T-helper 1 cell treated with Interleukin-12 subunit alpha and Interleukin-12 subunit beta and Interleukin-4 antibody, amounts not matched to agents 30 μg/mL and 1 μg/mL, for 36 hours (primary cell): Measurements from ENCODE around the gene CD1B.
"Not testable (repeated sequence)": the region's sequence is repeated elsewhere in the genome, so short reads cannot be mapped to it uniquely, and the experiment has no call there.

ENCODE experiments used
- H3K27ac Mint-ChIP-seq: one replicate; pipeline ENCODE4 v1.8.0; 2021; ENCODE audit warnings: mild to moderate bottlenecking, mixed read lengths
- H3K27me3 Mint-ChIP-seq: one replicate; pipeline ENCODE4 v1.8.0; 2021; ENCODE audit warnings: low read depth, mixed read lengths
- H3K36me3 Mint-ChIP-seq: one replicate; pipeline ENCODE4 v1.8.0; 2021; ENCODE audit warnings: low read depth, mixed read lengths
- H3K4me1 Mint-ChIP-seq: one replicate; pipeline ENCODE4 v1.8.0; 2021; ENCODE audit warnings: low read depth, mixed read lengths
- H3K4me3 Mint-ChIP-seq: one replicate; pipeline ENCODE4 v1.8.0; 2021; ENCODE audit warnings: mild to moderate bottlenecking, moderate library complexity, mixed read lengths
- H3K9me3 Mint-ChIP-seq: one replicate; pipeline ENCODE4 v1.8.0; 2021; ENCODE audit warnings: mixed read lengths

CD1B gene

DNA sequence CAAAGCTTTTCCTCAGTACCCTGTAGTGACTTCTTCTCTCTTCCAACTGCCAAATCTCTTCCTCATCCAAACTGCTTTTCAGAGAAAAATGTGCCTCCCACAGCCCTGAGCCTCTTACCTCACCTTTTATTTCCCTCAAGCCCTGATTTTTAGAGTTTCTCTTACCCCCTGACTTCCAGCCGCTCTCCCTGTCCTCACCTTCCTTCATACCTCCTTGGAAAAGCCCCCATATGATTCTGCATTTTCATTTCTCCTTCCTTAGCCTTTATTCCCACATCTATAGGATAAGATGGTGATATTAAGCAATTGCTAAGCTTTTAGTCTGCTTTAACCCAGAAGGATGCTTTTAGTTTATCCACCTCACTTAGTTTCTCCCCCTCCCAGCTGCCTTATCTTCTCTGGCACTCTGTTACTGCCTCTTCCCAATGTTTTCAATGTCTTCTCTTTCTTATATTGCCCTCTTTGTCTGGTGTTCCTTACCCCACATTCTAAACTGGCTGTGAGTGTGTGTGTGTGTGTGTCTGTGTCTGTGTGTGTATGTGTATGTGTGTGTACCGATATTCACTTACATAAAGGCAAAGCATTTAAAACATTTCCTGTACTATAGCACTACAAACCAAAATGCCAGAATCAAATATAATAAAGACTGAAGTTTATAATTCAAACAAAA is at the start of gene CD1B:
TSS of gene CD1B (minus strand) at position 51 of the 670 bp plus-strand sequence. CDS start 108 bp downstream, outside the sequence.
- Mint-ChIP-seq H3K4me1 (peaks cover 7% of the 10 kb centered on the region), H3K27ac (no peak within 1 kb of the TSS), H3K9me3 (no peaks in the 10 kb centered on the region), H3K27me3 (no peaks in the 10 kb centered on the region), H3K36me3 (no peaks in the 10 kb centered on the region), H3K4me3 (no peak within 1 kb of the TSS)

DNA sequence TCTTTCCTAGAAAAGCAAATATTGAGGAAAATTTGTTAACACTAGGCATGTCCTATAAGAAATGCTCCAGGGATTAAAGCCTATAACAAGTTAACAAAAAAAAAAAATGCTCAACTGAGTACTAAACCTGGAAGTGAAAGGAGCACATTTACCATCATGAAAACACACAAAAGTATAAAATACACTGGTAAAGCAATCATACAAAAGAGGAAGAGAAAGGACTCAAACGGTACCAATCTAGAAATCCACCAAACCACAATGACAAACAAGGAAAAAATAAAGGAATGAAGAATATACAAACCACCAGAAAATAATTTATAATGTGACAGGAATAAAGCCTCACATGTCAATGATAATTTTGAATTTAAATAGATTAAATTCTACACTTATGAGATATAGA is 43.5 kb upstream of the CD1B start:
- Mint-ChIP-seq H3K9me3 (peaks cover 4% of the 10 kb centered on the region), H3K4me1 (no peaks in the 10 kb centered on the region), H3K27ac (no peak overlapping the region), H3K27me3 (peaks cover 4% of the 10 kb centered on the region), H3K36me3 (no peaks in the 10 kb centered on the region), H3K4me3 (no peak overlapping the region)

DNA sequence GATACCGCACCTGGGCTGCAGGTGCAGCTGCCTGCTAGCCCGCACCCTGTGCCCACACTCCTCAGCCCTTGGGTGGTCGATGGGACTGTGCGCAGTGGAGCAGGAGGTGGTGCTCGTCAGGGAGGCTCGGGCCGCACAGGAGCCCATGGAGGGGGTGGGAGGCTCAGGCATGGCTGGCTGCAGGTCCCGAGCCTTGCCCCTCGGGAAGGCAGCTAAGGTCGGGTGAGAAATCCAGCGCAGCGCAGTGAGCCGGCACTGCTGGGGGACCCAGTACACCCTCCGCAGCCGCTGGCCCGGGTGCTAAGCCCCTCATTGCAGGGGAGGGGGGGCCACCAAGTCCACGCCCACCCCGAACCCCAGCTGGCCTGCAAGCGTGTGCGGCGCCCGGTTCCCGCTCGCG is 42.8 kb upstream of the CD1B start:
- not testable (repeated sequence) for H3K27me3 Mint-ChIP-seq, H3K9me3 Mint-ChIP-seq, H3K36me3 Mint-ChIP-seq, H3K27ac Mint-ChIP-seq, H3K4me1 Mint-ChIP-seq, H3K4me3 Mint-ChIP-seq

DNA sequence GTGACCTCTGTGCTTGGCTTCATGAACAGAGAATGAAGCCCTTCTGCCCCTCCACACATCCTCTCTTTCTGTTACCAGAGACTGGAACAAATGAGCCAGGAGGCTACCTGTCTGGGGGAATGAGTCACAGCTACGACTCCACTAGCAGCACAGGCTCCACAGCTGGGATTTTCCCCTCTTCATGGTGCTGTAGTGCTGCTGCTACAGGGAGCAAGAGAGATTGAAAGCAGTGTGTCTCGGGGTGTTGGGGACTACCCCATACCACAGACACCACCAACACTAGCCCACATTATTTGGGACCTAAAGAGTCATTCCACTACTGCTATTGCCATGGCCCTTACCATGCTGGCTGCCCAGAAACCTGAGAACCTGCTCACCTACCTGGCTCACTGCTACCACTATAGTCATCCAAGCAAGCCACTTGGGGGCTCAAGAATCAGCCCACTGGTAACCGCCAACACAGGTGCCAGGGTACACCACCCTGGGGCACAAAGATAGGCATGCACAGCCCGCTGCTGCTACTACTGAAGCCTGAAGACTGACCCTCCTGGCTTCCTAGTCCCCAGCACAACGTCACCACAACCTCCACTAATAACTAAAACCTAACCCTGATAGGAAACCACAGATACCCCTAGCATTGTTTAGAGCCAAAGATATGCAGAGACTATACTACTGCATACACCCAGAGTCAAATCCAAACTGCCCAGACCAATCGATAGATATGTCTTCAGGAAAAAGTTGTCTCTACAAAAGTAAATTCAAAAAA is 40.0 kb upstream of the CD1B start:
- no peaks in the 10 kb centered on the region for H3K27me3 Mint-ChIP-seq
- no peak overlapping the region for H3K4me3 Mint-ChIP-seq
- H3K9me3 Mint-ChIP-seq = peaks cover 5% of the 10 kb centered on the region
- H3K4me1 Mint-ChIP-seq = no peaks in the 10 kb centered on the region
- no peak overlapping the region for H3K27ac Mint-ChIP-seq
- H3K36me3 Mint-ChIP-seq = no peaks in the 10 kb centered on the region

DNA sequence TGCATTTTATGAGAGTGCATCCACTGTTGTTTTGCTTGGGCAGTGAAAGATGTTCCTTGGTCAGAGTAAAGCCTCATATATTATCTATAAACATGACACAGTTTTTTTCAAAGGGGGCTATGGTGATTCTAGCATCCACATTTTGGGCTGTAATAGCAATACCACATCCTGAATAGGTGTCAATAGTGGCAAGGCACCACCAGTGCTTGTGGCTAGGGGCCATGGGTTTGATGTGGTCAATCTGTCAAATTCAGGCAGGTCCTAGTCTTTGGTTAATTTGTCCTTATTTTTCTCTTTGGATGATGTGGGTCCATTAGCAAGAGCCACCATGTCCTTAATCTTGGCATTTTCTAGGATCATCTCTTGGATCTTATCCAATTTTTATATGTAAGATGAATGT is 35.5 kb upstream of the CD1B start:
- Mint-ChIP-seq H3K4me1 (no peaks in the 10 kb centered on the region), H3K27ac (no peak overlapping the region), H3K9me3 (peaks cover 3% of the 10 kb centered on the region), H3K27me3 (no peaks in the 10 kb centered on the region), H3K4me3 (no peak overlapping the region), H3K36me3 (no peaks in the 10 kb centered on the region)

DNA sequence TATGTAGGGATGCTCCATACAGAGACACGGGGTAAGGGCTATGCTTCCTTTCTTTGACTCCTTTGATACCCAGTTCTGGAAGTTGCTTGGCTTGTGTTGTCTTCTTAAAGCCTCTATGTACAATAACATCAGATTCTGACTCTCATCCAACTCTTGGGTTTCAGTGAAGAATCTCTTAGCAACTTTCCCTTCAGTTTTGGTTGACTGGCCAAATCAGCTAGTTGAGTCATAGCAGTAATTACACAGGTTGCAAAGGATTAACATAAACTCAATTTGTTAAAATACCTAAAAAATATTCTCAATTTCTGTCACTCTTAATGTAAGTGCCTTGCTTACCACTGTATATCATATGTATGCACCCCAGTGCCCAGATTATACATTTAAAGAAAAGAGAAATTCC is 31.6 kb upstream of the CD1B start:
- Mint-ChIP-seq H3K36me3 (no peaks in the 10 kb centered on the region), H3K27ac (no peak overlapping the region), H3K4me3 (no peak overlapping the region), H3K27me3 (no peaks in the 10 kb centered on the region), H3K9me3 (peaks cover 3% of the 10 kb centered on the region), H3K4me1 (no peaks in the 10 kb centered on the region)

DNA sequence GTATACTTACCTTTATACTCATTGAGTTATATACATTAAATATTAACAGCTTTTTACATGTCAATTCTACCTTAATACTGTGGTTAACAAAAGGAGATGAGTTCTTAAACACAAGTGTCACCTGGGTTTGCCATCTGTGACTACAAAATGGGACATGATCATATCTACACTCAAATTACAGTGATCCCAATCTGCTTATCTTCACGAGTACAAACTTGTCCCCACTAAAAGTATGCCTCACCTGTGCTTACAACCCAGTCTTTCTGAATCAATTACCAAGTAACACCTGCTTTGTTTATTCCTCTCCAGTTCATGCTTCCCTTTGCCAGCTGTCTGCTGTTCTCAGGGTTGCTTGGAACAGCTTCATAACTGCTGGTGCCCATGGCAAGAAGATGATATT is 31.2 kb upstream of the CD1B start:
- no peaks in the 10 kb centered on the region for H3K27me3 Mint-ChIP-seq
- no peaks in the 10 kb centered on the region for H3K4me1 Mint-ChIP-seq
- peaks cover 3% of the 10 kb centered on the region for H3K9me3 Mint-ChIP-seq
- H3K27ac Mint-ChIP-seq = no peak overlapping the region
- no peak overlapping the region for H3K4me3 Mint-ChIP-seq
- H3K36me3 Mint-ChIP-seq = no peaks in the 10 kb centered on the region

DNA sequence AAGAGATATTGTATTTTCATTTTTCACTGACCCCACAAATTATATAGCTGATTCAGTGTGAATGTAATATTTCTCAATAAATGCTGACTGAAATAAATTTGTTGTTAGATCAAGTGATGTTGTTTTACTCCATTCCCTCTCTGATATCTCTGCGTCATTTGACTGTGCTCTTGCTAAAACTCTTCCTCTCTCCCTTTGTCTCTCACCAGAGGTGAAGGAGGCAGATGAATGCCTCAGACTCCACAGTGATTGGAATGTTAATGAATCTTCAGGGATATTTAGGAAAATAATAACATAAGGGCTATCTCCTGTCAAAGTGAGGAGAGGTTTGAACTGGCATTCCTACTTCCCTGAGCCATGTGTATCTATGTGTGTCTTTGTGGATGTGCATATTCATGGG is 26.1 kb upstream of the CD1B start:
- Mint-ChIP-seq H3K27ac (no peak overlapping the region), H3K4me1 (no peaks in the 10 kb centered on the region), H3K9me3 (no peaks in the 10 kb centered on the region), H3K4me3 (no peak overlapping the region), H3K36me3 (no peaks in the 10 kb centered on the region), H3K27me3 (peaks cover 17% of the 10 kb centered on the region)

DNA sequence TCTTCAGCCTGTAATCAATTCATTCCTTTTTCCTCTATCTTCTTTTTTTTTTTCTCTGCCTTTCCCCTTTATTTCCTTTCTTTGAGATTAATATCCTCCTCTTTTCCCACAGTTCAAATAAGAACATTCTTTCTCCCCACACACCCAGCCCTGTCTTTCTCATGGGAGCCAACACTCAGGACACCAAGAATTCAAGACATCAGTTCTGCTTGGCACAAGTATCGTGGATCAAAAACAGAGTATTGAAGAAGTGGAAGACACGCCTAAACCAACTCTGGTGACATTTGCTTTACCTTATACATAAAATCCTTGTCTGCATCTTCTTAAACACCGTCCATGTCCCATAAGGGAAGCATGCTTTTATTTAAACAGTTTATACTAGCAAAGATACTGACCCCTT is 25.3 kb upstream of the CD1B start:
- Mint-ChIP-seq H3K9me3 (no peaks in the 10 kb centered on the region), H3K27me3 (peaks cover 17% of the 10 kb centered on the region)

DNA sequence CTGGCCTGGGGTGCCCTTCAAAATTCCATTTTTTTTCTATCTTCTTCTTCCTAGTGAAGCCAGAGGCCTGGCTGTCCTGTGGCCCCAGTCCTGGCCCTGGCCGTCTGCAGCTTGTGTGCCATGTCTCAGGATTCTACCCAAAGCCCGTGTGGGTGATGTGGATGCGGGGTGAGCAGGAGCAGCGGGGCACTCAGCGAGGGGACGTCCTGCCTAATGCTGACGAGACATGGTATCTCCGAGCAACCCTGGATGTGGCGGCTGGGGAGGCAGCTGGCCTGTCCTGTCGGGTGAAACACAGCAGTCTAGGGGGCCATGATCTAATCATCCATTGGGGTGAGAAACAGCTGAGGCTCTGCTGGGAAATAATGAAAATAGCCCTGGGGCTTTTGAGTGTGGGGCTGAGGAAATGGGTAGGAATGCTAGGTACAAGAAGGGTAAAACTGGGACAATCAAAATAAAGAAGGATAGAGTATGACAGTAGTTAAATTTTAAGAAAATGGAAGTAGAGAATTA is 24.5 kb upstream of the CD1B start:
- H3K27ac Mint-ChIP-seq = no peak overlapping the region
- H3K4me3 Mint-ChIP-seq = no peak overlapping the region

More for the DNA sequence above, 25.3 kb upstream of the CD1B start:
- Mint-ChIP-seq H3K27ac (no peak overlapping the region), H3K4me1 (no peaks in the 10 kb centered on the region), H3K36me3 (no peaks in the 10 kb centered on the region), H3K4me3 (no peak overlapping the region)

DNA sequence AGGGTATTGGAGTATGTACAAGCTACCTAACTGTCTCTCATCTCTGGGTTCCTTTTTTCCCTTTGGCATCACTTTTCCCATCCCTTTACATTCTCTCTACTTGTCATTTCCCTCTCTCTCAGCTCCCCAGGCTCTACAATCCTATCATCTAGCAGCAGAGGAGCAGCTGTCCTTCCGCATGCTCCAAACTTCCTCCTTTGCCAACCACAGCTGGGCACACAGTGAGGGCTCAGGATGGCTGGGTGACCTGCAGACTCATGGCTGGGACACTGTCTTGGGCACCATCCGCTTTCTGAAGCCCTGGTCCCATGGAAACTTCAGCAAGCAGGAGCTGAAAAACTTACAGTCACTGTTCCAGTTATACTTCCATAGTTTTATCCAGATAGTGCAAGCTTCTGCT is 22.9 kb upstream of the CD1B start:
- no peaks in the 10 kb centered on the region for H3K4me1 Mint-ChIP-seq
- no peak overlapping the region for H3K27ac Mint-ChIP-seq
- H3K36me3 Mint-ChIP-seq = no peaks in the 10 kb centered on the region
- peaks cover 17% of the 10 kb centered on the region for H3K27me3 Mint-ChIP-seq
- no peak overlapping the region for H3K4me3 Mint-ChIP-seq
- no peaks in the 10 kb centered on the region for H3K9me3 Mint-ChIP-seq

More for the DNA sequence above, 24.5 kb upstream of the CD1B start:
- Mint-ChIP-seq H3K36me3 (no peaks in the 10 kb centered on the region), H3K4me1 (no peaks in the 10 kb centered on the region), H3K9me3 (no peaks in the 10 kb centered on the region), H3K27me3 (peaks cover 17% of the 10 kb centered on the region)

DNA sequence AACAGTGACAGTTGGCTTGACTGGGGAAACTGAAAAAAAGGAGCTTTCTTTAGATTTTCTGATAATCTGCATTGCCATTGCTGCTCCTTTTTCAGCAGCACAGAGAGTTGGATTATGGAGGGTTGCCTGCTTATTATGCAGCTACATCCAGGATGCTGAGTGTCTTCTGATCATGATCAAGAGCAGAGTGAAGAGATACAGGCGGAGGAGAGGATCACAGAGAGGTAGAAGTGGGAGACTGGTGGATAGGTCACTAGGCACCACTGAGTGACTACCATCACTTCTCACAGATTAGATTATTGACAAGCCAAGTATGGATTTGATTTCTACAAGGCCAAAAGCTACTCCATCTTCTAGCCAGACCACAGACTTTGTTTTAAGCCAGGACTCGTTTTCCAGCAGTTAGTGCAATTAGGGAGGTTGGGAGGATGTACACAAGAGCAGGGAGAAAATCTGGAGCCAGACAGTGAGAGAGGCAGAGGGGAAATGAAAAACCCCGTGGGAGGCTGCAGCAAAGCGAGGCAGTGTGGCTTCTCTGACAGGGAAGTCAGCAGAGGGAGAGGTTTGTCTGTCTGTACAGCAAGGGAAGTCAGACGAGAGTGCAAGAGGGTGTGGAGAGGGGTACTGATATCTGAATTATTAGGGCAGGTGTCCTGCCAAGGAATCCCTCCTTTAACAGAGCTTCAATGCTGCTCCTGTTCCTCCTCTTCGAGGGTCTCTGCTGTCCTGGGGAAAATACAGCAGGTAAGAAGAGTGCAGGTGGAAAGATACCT is 22.2 kb upstream of the CD1B start, which contains the start of gene CD1E:
TSS of gene CD1E (plus strand) at position 592 of the 773 bp plus-strand sequence. CDS start at position 687, 95 bp downstream.
- peaks cover 17% of the 10 kb centered on the region for H3K27me3 Mint-ChIP-seq
- no peaks in the 10 kb centered on the region for H3K36me3 Mint-ChIP-seq
- no peak within 1 kb of the TSS for H3K27ac Mint-ChIP-seq
- H3K4me1 Mint-ChIP-seq = no peaks in the 10 kb centered on the region
- no peaks in the 10 kb centered on the region for H3K9me3 Mint-ChIP-seq
- no peak within 1 kb of the TSS for H3K4me3 Mint-ChIP-seq

DNA sequence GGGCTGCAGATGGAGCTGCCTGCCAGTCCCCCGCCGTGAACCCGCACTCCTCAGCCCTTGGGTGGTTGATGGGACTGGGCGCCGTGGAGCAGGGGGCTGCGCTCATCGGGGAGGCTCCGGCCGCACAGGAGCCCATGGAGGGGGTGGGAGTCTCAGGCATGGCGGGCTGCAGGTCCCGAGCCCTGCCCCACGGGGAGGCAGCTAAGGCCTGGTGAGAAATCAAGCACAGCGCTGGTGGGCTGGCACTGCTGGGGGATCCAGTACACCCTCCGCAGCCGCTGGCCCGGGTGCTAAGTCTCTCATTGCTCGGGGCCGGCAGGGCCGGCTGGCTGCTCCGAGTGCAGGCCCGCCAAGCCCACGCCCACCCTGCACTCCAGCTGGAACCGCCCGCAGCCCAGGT is 17.6 kb upstream of the CD1B start:
- not testable (repeated sequence) for H3K9me3 Mint-ChIP-seq, H3K36me3 Mint-ChIP-seq, H3K27ac Mint-ChIP-seq, H3K4me1 Mint-ChIP-seq, H3K27me3 Mint-ChIP-seq, H3K4me3 Mint-ChIP-seq

DNA sequence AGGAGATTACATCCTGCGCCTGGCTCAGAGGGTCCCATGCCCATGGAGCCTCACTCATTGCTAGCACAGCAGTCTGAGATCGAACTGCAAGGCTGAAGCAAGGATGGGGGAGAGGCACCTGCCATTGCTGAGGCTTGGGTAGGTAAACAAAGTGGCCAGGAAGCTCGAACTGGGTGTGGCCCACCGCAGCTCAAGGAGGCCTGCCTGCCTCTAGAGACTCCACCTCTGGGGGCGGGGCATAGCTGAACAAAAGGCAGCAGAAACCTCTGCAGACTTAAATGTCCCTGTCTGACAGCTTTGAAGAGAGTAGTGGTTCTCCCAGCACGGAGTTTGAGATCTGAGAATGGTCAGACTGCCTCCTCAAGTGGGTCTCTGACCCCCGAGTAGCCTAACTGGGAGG is 5.1 kb upstream of the CD1B start:
- not testable (repeated sequence) for H3K27me3 Mint-ChIP-seq, H3K4me1 Mint-ChIP-seq, H3K4me3 Mint-ChIP-seq, H3K9me3 Mint-ChIP-seq, H3K27ac Mint-ChIP-seq, H3K36me3 Mint-ChIP-seq

DNA sequence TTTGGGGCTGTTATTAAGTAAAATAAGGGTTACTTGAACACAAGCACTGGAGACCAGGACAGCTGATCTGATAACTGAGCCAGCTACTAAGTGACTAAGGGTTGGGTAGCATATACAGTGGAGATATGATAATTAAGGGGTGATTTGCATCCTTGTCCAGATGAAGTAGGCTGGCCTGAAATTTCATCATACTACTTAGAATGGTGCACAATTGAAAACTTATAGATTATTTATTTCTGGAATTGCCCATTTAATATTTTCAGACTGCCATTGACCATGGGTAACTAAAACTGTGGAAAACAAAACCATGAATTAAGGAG is 3.8 kb upstream of the CD1B start:
- peaks cover 7% of the 10 kb centered on the region for H3K4me1 Mint-ChIP-seq
- H3K9me3 Mint-ChIP-seq = peaks cover 4% of the 10 kb centered on the region
- no peak overlapping the region for H3K27ac Mint-ChIP-seq
- no peak overlapping the region for H3K4me3 Mint-ChIP-seq
- no peaks in the 10 kb centered on the region for H3K36me3 Mint-ChIP-seq
- no peaks in the 10 kb centered on the region for H3K27me3 Mint-ChIP-seq
